ENCODE results near the gene ITGB4.

Gene ITGB4

DNA sequence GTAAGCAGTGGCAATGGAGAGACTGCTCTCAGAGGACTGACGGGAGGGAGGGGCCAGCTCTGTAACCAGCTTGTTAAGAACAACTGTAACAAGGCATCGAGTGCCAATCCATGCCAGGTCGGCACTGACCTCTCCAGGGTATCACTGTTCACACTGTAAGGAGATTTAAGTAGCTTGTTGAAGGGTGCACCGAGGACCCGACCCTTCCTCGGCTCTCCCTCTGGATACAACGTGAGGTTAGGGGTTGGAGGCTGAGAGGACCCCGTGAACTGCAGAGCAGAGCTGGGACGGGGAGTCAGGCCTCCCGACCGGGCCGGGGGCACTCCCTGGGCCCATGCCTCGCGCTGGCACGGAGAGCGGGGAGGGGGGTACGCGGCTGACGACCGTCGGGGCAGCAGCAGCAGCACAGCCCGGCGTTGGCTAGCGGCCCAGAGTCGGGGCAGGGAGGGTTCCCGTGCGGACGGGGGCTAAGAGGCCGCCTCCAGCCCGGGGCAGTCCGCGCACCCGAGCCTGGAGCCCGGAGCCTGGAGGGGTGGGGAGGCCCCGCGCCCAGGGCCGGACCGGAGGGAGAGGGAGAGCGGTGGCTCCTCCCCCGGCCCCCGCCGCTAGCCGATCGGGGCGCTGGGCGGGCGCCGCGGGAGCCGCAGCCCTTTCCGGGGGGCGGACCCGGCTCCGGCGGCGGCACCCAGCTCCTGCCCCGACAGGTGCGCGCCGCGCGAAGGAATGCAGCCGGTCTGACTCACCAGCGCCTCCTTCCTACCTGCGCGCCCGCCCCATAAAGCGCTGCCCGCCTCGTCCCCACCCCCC lies at the start of gene ITGB4:
Gene ITGB4, plus strand, starts transcription at position 804 of the 807 bp plus-strand sequence. CDS start 3,245 bp downstream, outside the sequence.
- no peak for DNase-seq

DNA sequence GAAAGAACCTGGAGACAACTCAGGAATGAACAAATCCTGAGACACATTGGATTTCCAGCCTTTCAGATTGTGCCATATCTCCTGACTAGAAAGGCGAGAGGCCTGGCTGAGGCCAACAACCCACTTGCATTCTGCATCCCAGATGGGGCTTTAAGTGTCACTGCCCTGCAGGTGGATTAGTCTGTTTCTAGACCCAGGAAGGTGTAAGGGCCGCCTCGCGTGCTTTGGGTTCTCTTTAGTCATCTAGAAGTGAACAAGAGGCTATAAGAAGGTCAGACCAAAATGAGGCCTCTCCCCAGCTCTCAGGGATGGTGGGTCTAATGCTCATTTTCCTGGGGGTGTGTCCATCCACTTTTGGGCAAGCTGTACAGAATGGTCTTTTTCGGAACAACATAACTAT lies 49.2 kb upstream of the ITGB4 start:
- DNase-seq, result no peak

DNA sequence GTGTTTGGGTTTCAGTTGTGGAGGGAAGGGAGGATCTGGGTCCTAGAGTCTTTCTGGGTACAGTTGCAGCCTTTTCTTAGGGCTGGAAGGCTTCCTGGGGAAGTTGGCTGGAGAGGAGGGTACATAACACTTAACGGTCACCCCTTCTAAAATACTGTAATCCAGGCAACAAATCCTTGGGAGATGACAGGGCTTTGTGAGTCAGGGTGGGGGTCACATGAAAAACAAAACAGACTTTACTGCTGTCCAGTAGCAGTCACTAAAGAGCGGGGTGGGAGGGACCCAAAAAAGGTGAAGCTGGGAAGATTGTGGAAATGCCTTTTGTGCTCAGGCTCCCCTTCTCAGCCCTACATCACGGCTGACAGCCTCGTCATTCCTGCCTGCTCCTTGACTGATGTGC lies 47.8 kb upstream of the ITGB4 start:
- DNase-seq, result no peak

DNA sequence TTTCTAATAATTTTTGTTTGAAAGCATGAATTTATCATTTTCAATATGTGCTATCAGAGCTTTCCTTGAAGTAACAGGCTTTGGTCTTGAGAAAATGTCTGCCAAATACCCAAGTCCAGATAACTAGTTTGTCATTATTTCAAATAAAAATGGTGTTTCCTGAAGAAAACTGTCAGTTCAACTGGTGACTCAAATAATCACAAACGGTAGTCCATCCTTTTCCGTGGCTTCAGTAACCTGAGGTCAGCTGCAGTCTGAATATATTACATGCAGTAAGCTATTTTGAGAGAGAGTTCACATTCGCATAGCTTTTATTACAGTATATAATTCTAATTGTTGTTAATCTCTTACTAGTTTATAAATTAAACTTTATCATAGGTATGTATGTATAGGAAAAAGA lies 44.8 kb upstream of the ITGB4 start:
- no peak for DNase-seq

DNA sequence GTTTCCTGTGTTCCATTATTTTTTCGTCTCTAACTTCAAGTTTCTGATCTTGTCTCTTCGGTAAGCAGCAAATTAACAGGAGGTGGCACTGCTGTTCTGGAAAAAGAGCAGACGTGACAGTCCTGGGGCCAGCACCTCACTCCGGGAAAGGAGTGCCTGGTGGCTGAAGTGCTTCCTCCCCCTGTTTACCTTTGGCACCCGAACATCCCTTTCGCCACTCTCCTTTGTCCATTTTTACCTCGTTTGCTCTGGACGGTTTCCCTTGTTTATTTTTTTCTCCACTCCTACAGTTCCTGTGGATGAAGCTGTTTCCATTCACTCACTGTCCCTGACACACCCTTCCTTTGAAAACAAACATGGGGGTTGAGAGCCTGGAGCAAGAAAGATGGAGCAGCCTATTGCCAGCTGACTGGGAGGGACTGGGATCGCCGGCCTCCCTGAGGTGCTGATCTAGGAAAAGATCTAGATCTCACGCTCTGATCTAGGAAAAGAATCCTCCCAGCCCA lies 41.5 kb upstream of the ITGB4 start:
- DNase-seq, result peak; percentile 35

DNA sequence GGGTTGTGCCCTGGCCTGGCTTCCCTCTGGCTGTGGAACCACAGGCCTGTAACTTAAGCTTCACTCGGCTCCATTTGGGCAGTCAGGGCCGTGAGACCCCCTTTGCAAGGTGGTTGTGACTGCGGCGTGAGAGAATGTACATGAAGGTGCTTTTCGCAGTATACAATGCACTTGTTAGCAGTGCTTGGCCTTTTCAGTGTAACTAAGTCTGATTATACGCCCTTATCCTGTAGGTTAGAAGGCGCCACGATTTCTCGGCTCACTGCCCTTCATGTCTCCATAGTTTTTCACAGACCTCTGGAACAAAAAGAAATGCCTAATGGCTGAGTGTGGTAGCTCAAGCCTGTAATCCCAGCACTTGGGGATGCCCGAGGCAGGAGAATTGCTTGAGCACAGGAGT lies 40.8 kb upstream of the ITGB4 start:
- DNase-seq, result no peak

DNA sequence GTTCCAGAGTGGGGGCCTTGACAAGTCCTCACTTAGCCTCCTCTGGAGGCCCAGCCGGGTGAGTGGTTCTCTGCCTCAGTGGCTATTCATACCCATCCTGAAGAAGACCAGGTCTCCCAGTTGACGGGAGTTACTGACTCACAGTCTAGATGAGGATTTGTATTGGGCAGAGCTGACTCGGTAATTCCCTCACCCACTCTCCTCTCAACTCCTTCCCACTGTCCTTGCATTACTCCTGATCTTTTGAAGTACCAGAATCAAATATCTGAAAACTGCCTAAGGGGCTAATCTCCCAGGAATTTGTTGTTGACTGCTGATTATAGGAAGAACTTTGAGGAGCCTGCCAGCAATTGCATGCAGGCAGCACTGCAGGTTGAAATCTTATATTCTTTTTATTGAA lies 40.0 kb upstream of the ITGB4 start:
- DNase-seq, result no peak

DNA sequence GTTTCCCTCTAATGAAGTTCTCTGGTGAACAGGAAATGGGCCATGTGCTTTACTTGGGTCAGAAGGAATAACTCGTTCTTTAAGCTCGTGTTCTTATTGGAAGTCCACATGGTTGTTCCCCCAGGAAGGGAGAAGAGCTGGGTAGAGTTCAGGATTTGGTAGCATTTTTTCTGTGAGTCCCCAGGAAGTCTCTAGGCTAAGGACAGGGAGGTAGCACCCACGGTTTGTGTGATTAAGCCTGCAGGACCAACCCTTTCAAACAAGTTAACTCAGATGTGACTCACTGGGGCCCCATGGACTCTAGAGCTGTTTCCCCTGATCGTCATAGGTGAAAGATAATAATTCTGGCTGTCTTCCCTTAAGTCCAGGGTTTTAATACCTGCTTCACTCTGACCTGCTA lies 37.7 kb upstream of the ITGB4 start:
- DNase-seq, result peak; percentile 28

DNA sequence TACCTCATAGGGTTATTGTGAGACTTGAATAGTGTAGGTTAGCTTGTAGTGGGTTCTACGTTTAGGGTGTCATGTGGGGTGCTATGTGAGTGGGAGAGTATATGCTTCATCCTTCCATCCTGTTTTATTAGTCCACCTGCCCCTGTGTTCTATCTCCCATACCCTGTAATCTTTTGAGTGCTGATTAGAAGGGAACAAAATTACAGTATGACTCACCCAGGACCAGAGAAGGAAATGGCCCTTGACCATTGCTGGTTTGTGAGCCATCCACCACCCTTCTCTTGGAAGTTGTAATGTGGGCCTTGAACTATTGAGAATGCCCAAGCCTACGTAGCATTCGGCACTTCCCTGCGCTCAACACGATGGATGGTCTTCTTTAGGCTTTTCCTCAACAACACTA lies 37.0 kb upstream of the ITGB4 start:
- DNase-seq, result no peak

DNA sequence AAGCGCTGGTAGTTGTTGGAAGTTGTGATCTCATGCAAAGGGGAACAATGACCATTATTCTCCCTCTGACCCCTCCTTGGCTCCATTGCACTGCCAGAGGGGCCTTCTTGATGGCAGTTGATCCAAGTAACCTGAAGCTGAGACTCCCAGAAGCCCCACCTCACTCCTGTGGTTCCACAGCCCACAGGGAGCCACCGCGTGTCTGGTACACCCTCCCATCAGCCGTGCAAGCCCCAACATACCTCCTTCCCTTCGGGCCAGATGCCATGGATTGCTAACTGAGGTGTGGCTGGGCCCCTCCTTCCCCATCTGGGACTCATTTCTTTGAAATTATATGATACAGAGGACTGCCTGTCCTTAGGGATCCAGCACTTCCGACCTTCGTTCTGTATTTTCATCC lies 36.3 kb upstream of the ITGB4 start:
- no peak for DNase-seq

DNA sequence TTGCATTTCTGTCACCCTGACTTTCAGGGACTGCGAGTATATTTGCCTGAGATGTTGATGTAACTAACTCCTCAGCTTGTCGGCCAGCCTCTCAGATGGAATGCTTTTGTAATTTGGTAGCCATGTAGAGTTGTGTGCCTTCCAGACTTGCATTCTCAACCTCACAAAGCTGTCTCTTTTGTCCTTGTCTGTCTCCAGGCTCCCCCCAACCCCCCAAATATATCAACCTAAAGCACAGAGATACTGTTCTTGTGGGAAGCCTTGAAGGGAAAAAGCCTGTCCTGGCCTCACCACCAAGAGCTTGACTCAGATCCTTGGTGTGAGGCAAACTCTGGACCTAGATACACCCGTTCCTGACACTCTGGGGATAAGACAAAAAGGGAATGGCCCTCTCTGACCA lies 35.8 kb upstream of the ITGB4 start:
- DNase-seq, result no peak

DNA sequence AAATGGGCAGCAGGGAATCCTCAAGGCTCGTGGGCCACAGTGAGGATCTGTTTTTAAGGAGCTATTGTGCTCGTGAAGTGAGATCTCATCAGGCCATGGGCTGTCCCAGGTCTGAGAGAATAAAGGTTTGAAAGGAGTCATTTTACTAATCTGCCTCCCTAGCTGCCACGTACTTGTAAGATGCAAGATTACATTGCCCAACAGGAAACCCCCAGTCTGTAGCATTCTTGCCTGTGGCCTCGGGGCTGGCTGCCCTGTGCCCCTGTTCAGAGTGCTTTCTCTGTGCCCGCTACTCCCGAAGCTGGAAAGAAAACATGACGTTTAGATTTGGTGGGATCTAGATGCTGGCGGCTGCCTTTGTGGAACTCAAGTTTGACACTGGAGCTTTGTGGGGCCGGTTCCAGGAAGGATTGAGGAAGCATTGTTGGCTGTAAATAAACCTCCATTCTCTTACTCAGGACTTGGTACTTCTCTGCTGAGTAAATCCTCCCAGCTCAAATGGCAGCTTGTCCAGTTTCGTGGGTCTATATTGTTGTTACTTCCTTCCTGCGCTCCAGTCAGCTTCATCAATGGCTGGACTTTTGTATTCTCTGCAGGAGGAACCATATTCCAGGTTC lies 32.9 kb upstream of the ITGB4 start:
- DNase-seq, result no peak

DNA sequence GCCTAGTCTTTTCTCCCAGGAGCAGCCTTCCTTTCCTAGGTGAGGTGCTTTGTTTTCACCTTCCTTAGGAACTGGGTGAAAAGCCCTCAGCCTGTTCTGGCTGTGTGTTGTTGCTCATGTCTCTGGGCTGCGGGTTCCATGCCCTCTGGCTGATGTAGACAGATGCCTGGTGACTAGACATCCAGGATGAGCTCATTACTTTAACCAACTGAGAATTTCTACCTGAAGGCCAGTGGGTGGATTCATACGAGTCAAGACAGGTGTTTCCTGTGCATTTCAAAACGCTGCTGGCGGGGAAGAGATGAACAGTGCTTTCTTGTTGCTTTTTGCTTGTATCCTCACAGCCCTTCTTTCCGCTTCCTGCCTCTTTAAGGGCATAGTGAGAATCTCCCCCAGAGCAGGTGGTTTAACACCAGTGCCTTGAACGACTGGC lies 31.8 kb upstream of the ITGB4 start:
- no peak for DNase-seq

DNA sequence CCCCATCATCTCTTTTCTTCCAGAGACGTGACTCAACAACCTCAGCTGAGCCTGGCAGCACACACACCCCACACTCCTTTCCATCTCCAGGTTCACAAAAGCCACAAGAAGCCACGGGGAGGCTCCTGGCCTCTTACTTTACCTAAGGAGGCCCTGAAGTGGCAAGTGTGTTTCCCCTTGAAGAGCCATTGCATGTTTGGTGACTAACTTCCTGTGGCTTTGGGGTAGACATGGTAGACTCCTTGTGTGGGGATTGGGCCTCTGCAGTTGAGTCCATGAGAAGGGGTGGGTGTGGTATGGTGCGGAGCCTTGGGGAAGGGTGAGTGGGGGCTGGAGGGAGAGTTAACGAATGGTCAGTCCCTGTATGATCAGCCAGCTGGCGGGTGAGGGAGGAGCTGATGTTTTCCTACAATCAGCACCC lies 29.9 kb upstream of the ITGB4 start:
- DNase-seq, result no peak

DNA sequence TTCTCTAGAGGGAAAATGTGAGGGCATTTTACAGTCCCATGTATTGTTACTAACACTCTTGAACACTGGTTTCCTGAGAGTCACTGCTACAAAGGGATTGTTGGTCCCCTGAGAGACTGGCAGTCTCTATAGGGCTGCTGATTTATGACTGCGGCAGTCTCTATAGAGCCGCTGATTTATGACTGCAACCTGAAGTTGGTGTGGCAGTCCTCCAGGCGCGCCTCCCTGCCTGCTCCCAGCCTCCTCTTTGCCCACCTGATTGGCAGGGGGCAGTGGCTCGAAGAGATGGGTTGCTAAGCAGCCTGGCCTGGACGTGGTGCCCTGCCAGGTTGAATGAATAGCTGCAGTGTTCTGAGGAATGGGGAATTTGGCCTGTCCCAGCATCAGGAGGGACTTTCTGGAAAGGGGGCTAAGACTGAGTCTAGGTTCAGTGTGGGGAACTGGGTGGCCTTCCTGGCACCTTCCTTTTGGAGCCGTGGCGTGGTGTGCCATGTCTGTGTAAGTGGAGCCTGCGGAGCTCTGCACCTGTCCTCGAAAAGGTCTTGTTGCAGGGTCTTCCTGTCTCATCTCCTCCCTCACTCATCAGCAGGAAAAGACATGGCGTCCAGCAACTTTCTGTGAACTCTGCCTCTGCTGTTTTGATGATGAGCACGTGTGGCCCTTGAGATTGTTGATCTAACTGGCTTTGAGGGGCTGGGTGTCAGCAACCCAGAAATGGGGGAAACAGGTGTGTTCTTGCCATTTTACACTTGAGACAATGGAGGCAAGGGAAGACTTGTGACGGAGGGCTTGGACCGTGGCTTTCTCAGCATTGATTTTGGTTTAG lies 29.2 kb upstream of the ITGB4 start:
- no peak for DNase-seq

DNA sequence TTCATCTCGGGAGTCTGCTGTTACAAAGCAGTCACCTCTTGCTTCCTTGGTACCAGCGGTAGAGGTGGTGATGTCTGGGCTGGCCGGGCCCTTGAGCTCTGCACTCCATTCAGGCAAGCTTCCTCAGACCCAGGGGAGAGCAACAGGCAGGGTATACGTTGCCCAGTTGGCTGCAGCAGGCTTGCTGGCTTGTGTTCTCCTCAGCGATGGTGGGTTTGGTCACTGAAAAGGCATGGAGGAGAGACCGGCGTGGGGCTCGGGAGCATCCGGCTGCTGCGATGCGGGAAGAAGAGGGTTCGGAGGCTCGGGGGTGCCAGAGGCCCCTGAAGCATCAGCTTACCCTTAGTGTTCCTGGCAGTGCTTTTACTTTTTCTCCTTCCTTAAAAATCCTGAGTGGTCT lies 28.3 kb upstream of the ITGB4 start:
- DNase-seq, result no peak

DNA sequence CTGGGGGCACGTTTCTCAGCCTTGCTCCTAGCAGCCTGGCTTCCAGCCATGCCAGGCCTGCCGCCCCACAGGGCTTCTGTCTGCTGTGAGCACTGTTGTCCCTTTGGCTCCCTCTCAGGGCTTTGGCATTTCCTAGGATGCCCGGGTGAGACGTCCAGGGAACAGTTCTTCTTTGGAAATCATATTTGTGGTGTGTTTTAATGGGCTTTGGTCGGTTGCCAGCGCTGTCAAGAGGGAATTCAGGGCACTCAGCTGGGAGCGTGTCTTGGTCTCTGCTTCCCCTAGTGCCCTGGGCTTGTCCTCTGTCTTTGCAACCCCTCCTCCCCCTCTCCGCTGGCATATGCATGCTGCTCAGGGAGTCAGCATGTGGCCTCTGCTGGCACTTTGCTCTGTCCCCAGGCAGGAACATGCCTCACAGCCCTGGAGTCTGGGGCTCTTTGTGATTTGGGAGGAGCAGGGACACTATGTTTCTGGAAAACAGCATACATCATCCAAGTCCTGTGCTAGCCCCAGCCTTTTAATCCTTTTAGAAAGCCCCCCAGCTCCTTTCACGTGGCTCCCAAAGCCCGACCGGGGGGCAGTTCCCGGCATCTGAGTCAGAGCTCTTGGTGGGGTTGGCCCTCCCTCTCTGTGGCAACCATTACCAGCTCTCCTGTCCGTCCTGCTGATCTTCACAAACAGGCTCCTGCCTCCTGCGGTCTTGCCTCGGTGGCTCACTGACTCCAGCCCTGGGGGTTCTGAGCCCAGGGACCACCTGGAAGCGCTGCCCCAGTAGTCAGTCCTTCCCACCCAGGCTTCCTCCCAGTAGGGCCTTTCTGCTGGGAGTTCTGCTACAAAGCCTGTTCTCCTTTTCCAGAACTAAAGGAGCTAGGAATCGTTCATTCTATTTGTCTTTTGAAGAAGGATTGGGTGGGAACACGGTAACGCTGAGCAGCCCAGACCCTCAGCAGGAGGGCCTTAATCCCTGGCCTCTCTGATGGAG lies 27.5 kb upstream of the ITGB4 start:
- DNase-seq, result peak; percentile 95

DNA sequence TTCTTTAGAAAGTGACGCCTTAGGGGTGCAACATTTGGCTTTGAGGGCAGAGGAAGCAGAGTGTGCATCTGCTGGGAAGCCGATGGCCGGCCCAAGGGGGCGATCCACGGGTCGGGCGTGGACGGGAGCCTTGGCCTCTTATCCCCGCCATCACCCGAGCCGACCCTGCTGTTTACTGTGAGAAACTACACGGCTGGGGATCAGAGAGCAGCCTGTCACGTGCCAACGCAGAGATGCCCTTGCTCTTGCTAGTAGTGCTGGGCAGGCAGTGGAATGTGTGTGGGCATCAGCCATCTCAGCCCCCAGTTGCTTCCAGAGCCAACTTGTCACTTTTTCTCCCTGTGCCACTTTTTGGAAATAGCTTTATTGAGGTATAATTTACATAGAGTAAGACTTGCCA lies 26.7 kb upstream of the ITGB4 start:
- DNase-seq, result no peak

DNA sequence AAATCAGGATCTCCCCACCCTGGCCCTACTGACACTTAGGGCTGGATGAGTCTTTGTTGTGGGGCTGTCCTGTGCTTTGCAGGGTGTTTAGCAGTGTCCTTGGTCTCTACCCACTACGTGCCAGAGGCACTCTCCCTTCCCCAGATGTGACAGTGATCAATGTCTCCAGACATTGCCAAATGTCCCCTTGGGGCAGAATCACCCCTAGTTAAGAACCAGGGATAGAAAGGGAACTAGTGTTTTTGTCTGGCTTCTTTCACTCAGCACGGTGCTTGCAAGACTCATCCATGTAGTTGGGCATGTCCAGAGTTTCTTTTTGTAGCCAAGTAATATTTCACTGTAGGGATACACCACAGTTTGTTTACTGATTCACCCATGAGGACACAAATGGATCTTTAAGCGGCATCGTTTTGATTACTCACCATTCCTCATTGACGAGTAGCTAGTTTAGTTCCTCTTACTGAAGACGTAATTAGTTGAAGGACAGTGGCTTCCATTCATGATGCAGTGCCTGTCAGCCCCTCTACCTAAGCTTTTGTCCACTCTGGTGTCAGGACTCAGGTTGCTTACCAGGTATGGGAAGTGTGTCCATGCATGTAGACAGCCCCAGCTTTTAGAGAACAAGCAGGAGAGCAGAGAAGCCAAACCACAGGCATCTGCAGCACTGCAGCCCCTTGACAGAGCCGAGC lies 26.0 kb upstream of the ITGB4 start:
- no peak for DNase-seq

DNA sequence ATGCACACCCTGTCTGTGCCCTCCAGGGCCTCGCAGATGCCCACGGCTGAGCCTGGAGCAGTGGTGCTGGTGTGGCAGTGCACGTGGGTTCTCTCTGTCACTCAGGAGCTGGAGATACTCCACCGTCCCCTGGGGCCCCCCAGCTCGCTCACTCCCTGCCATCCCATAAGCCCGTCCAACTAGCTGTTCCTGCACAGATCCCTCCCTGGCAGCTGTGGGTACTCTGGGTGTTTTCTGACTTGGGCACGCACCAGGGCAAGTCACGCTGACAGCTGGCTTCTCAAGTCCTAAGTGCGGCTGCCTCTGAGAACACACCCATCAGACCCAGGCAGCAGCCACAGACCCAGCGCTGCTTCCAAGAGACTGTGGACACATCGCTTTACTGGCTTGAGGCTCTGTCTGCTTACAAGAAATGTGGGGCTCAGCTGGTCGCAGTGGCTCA lies 25.4 kb upstream of the ITGB4 start:
- DNase-seq, result peak; percentile 27

DNA sequence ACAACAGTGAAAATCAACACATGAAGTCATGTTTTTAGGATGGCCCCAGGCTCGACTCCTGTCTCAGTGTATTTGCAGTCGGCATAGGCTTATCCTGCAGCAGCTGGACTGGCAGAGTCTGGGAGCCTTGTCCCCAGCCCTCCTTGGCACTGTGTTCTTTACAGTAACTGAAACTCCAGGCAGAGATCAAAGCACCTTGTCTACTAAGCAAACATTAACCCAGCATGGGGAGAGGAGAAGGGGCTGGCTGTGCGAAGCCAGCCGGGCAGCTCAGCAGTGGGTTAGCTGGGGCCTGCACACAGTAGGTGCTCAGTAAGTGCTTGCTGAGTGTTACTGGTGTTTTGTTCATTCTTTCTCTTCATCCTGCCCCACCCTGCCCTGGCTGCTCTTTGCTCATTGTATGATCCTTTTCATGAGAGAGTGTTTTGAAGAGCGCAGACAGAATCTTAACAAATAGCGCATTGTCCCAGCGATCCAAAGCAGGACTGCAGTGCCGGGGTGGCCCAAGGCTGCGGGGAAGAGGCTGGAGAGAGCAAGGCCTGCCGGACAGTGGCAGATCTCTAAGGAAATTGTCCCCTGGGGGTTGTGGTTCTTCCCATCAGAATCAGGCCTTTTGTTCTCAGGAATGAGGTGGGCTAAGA lies 23.5 kb upstream of the ITGB4 start:
- no peak for DNase-seq

All from T1000 (cell line).